ENCODE results near the gene PLEKHN1.
"Not testable (repeated sequence)": the region's sequence is repeated elsewhere in the genome, so short reads cannot be mapped to it uniquely, and the experiment has no call there.

Gene PLEKHN1

GRCh38 chr1:975365-975764 lies 9.1 kb downstream of the PLEKHN1 start:
- no peak for FAIRE-seq

GRCh38 chr1:975896-976683 lies 9.8 kb downstream of the PLEKHN1 start:
- no peak for FAIRE-seq

- not testable (repeated sequence) for FAIRE-seq
Observed at GRCh38 chr1:976791-977190, 10.5 kb downstream of the PLEKHN1 start.

GRCh38 chr1:978069-978834 lies 12.0 kb downstream of the PLEKHN1 start:
- FAIRE-seq: no peak

- FAIRE-seq: no peak
Observed at GRCh38 chr1:978835-979743, 12.8 kb downstream of the PLEKHN1 start.

GRCh38 chr1:979744-980072 lies 13.4 kb downstream of the PLEKHN1 start:
- no peak for FAIRE-seq

- FAIRE-seq: no peak
Observed at GRCh38 chr1:980137-980571, 13.9 kb downstream of the PLEKHN1 start.

GRCh38 chr1:980602-981395 lies 14.5 kb downstream of the PLEKHN1 start:
- FAIRE-seq: no peak

- FAIRE-seq: no peak
Observed at GRCh38 chr1:981491-981954, 15.2 kb downstream of the PLEKHN1 start.

GRCh38 chr1:981955-982558 lies 15.8 kb downstream of the PLEKHN1 start, which contains the start of gene PERM1:
TSS of gene PERM1 (minus strand) at chr1:982093. CDS start at chr1:981029, 1,064 bp downstream.
- FAIRE-seq: no peak

GRCh38 chr1:982765-983436 lies 16.6 kb downstream of the PLEKHN1 start:
- no peak for FAIRE-seq

GRCh38 chr1:983798-984475 lies 17.7 kb downstream of the PLEKHN1 start:
- FAIRE-seq: no peak

- no peak for FAIRE-seq
Observed at GRCh38 chr1:984476-984814, 18.2 kb downstream of the PLEKHN1 start.

- no peak for FAIRE-seq
Observed at GRCh38 chr1:985126-985525, 18.8 kb downstream of the PLEKHN1 start.

GRCh38 chr1:988061-988460 lies 21.8 kb downstream of the PLEKHN1 start:
- FAIRE-seq: not testable (repeated sequence)

- FAIRE-seq: not testable (repeated sequence)
Observed at GRCh38 chr1:991275-991674, 25.0 kb downstream of the PLEKHN1 start.

- no peak for FAIRE-seq
Observed at GRCh38 chr1:991895-992294, 25.6 kb downstream of the PLEKHN1 start.

- no peak for FAIRE-seq
Observed at GRCh38 chr1:992362-992761, 26.1 kb downstream of the PLEKHN1 start.

GRCh38 chr1:993379-993995 lies 27.2 kb downstream of the PLEKHN1 start:
- no peak for FAIRE-seq

- FAIRE-seq: not testable (repeated sequence)
Observed at GRCh38 chr1:994546-994945, 28.3 kb downstream of the PLEKHN1 start.

Measured in colon (tissue), 2 donors.